K562 (cell line): ENCODE results near the gene TSKS. TPM values are rescaled to one million over a fixed set of nuclear protein-coding genes. Genes with fewer than 3 reads are reported as not detected.

Source experiments
- ARID1B ChIP-seq: fragments of 450-650 bp; IDR thresholded peaks from 2 replicates; pipeline ENCODE4 v1.6.1; 2016; ENCODE audit warnings: antibody characterized with exemption, mild to moderate bottlenecking, inconsistent platforms
- CBFA2T2 ChIP-seq: fragments of 450-650 bp; conservative IDR thresholded peaks from 2 replicates; pipeline ENCODE4 v1.6.1; 2017; ENCODE audit warnings: mild to moderate bottlenecking
- CREBBP ChIP-seq: IDR thresholded peaks from one replicate; pipeline ENCODE4 v1.6.1; 2012; ENCODE audit warnings: low read depth, mild to moderate bottlenecking, control low read depth, inconsistent platforms, low read length
- EHMT2 ChIP-seq: fragments of 450-650 bp; IDR thresholded peaks from 2 replicates; pipeline ENCODE4 v1.6.1; 2018; ENCODE audit warnings: antibody characterized with exemption
- FOSL1 ChIP-seq: fragments of 200-800 bp; sonication (Bioruptor generic); conservative IDR thresholded peaks from 2 replicates; pipeline ENCODE4 v1.6.1; 2016; ENCODE audit warnings: missing genetic modification characterization, missing compliant biosample characterization
- GTF2E2 ChIP-seq: fragments of 200-800 bp; sonication (Bioruptor generic); IDR thresholded peaks from 2 replicates; pipeline ENCODE4 v1.6.1; 2016; ENCODE audit warnings: missing genetic modification characterization, missing compliant biosample characterization
- L3MBTL2 ChIP-seq: fragments of 450-650 bp; IDR thresholded peaks from 2 replicates; pipeline ENCODE4 v1.6.1; 2016; ENCODE audit warnings: mild to moderate bottlenecking, moderate library complexity
- MEIS2 ChIP-seq: fragments of 450-650 bp; IDR thresholded peaks from 2 replicates; pipeline ENCODE4 v1.6.1; 2014; ENCODE audit warnings: mild to moderate bottlenecking; ENCODE audit not compliant: partially characterized antibody
- NFIC ChIP-seq: fragments of 450-650 bp; IDR thresholded peaks from 2 replicates; pipeline ENCODE4 v1.6.1; 2017; ENCODE audit warnings: mild to moderate bottlenecking, inconsistent platforms
- RBFOX2 ChIP-seq: fragments of 200-400 bp; formaldehyde crosslinking; IDR thresholded peaks from 2 replicates; pipeline ENCODE4 v1.6.1; 2017; ENCODE audit warnings: low read depth, mild to moderate bottlenecking, low read length, moderate library complexity
- RBM17 ChIP-seq: fragments of 200-400 bp; formaldehyde crosslinking; IDR thresholded peaks from 2 replicates; pipeline ENCODE4 v1.6.1; 2017; ENCODE audit warnings: low read depth, mild to moderate bottlenecking, low read length, borderline replicate concordance
- SMARCA4 ChIP-seq: fragments of 450-650 bp; IDR thresholded peaks from 2 replicates; pipeline ENCODE4 v1.6.1; 2016
- TCF3 ChIP-seq: sonication (generic); formaldehyde crosslinking; IDR thresholded peaks from 2 replicates; pipeline ENCODE4 v1.4.0; 2020; ENCODE audit warnings: mild to moderate bottlenecking, missing genetic modification reagents
- YY1 ChIP-seq, 3 experiments: IDR thresholded peaks; 2 replicates each; pipeline ENCODE4 v1.6.1; 2011; ENCODE audit warnings: low read length in 2 of 3, mild to moderate bottlenecking in 2 of 3, moderate library complexity in 2 of 3, borderline replicate concordance in 1 of 3, control low read depth in 1 of 3, low read depth in 1 of 3; ENCODE audit not compliant: insufficient read depth in 3 of 3, insufficient replicate concordance in 2 of 3, control insufficient read depth in 1 of 3, insufficient read length in 1 of 3; ENCODE audit errors: extremely low read depth in 1 of 3
- ZNF175 ChIP-seq: fragments of 200-800 bp; sonication (Bioruptor generic); IDR thresholded peaks from 2 replicates; pipeline ENCODE4 v1.6.1; 2016; ENCODE audit warnings: low read depth, mild to moderate bottlenecking, missing genetic modification characterization, missing compliant biosample characterization
- ZNF57 ChIP-seq: fragments of 450-650 bp; formaldehyde crosslinking; IDR thresholded peaks from 2 replicates; pipeline ENCODE4 v1.4.0; 2020; ENCODE audit warnings: mild to moderate bottlenecking, moderate library complexity
- ZNF584 ChIP-seq: fragments of 200-800 bp; sonication (Bioruptor generic); IDR thresholded peaks from 2 replicates; pipeline ENCODE4 v1.6.1; 2016; ENCODE audit warnings: low read depth, mild to moderate bottlenecking, missing genetic modification characterization, missing compliant biosample characterization
- polyA plus RNA-seq, 8 experiments: library from polyadenylated mRNA; depleted of rRNA in 4 of 8; stranded (reverse) in 5 of 8; unstranded in 3 of 8; fragments of >200 nt; fragmentation: Nextera tagmentation in 2 of 8; fragmentation: Illumina TruSeq in 1 of 8; extraction: Ambion mirVana in 2 of 8; extraction: Trizol in 1 of 8; gene quantifications; 2 replicates each; pipeline versions ENCODE4 v1.2.1 to v1.2.3, GENCODE V29; 2011 to 2014; ENCODE audit warnings: inconsistent platforms in 1 of 8, missing spikeins in 1 of 8
- total RNA-seq, 7 experiments: library from RNA; depleted of rRNA in 6 of 7; stranded (reverse); fragments of >200 nt in 6 of 7; fragmentation: Illumina TruSeq in 2 of 7; extraction: Trizol in 2 of 7; gene quantifications; 2 replicates each; pipeline versions ENCODE4 v1.2.1 to v1.2.3, GENCODE V29; 2011 to 2021; ENCODE audit warnings: low replicate concordance in 1 of 7
- TF ChIP-seq, protein P1 (sequence below): sonication (generic); formaldehyde crosslinking; IDR thresholded peaks from 2 replicates; pipeline ENCODE4 v1.8.0; 2022; ENCODE audit warnings: missing genetic modification reagents, mild to moderate bottlenecking, moderate library complexity, borderline replicate concordance
- TF ChIP-seq, protein P2 (sequence below), 2 experiments: IDR thresholded peaks; 2 replicates each; pipeline ENCODE4 v1.6.1; 2011; ENCODE audit warnings: borderline replicate concordance in 1 of 2, control low read depth in 1 of 2, low read depth in 1 of 2, low read length in 1 of 2, mild to moderate bottlenecking in 1 of 2, mixed read lengths in 1 of 2, moderate library complexity in 1 of 2; ENCODE audit not compliant: insufficient read depth in 1 of 2, insufficient read length in 1 of 2, poor library complexity in 1 of 2, severe bottlenecking in 1 of 2; ENCODE audit errors: extremely low read depth in 1 of 2
- TF ChIP-seq, protein P3 (sequence below): sonication (generic); formaldehyde crosslinking; IDR thresholded peaks from 2 replicates; pipeline ENCODE4 v1.4.0; 2020; ENCODE audit warnings: mild to moderate bottlenecking, missing genetic modification reagents
- TF ChIP-seq, protein P4 (sequence below): sonication (generic); IDR thresholded peaks from 2 replicates; pipeline ENCODE4 v1.6.1; 2016
- TF ChIP-seq, protein P5 (sequence below): sonication (generic); formaldehyde crosslinking; IDR thresholded peaks from 2 replicates; pipeline ENCODE4 v1.9.0; 2022; ENCODE audit warnings: mild to moderate bottlenecking, missing genetic modification reagents

The TSKS gene
- total and polyA plus RNA-seq, 9 of the 15 experiments (the other 6 are each of a cell fraction or from before 2014, with no cell fraction given) = 0.14 to 4.5 (median 0.80) TPM

DNA sequence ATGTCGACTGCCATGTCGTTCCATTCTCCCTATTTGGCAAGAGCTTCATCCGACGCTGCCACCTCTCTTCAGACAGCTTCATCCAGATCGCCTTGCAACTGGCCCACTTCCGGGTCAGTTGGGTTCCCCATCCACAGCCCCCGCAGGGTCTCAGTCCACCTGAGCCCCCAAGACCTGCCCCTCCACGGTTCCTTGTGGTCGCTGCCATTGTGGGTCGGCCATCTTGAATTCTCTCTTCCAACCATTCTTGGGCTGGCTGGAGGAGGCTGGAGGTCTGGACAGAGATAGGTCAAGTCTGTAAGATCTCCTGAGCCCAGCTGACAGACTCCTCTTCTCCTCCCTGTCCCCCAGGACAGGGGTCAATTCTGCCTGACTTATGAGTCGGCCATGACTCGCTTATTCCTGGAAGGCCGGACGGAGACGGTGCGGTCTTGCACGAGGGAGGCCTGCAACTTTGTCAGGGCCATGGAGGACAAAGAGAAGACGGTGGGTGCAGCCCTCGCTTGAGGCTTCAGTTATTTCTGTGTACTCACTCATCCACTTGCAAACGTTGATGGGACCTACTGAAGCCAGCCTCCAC lies 52.6 kb downstream of the TSKS start (continued):
- TF ChIP-seq, protein P1, sequence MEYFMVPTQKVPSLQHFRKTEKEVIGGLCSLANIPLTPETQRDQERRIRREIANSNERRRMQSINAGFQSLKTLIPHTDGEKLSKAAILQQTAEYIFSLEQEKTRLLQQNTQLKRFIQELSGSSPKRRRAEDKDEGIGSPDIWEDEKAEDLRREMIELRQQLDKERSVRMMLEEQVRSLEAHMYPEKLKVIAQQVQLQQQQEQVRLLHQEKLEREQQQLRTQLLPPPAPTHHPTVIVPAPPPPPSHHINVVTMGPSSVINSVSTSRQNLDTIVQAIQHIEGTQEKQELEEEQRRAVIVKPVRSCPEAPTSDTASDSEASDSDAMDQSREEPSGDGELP (CRISPR knock-in tag) = peak; percentile 80
- TF ChIP-seq, protein P2, sequence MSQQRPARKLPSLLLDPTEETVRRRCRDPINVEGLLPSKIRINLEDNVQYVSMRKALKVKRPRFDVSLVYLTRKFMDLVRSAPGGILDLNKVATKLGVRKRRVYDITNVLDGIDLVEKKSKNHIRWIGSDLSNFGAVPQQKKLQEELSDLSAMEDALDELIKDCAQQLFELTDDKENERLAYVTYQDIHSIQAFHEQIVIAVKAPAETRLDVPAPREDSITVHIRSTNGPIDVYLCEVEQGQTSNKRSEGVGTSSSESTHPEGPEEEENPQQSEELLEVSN (IDR thresholded peaks at IDR 0.05; ENCODE audit: borderline replicate concordance in 1 of 2, extremely low read depth in 1 of 2, insufficient read depth in 1 of 2, insufficient read length in 1 of 2, low read depth in 1 of 2, low read length in 1 of 2, poor library complexity in 1 of 2, severe bottlenecking in 1 of 2) = peak in 1 of 2 experiments; percentile 45
- TF ChIP-seq, protein P3, sequence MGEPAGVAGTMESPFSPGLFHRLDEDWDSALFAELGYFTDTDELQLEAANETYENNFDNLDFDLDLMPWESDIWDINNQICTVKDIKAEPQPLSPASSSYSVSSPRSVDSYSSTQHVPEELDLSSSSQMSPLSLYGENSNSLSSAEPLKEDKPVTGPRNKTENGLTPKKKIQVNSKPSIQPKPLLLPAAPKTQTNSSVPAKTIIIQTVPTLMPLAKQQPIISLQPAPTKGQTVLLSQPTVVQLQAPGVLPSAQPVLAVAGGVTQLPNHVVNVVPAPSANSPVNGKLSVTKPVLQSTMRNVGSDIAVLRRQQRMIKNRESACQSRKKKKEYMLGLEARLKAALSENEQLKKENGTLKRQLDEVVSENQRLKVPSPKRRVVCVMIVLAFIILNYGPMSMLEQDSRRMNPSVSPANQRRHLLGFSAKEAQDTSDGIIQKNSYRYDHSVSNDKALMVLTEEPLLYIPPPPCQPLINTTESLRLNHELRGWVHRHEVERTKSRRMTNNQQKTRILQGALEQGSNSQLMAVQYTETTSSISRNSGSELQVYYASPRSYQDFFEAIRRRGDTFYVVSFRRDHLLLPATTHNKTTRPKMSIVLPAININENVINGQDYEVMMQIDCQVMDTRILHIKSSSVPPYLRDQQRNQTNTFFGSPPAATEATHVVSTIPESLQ (CRISPR knock-in tag) = peak; percentile 70; the same call in 1 of the 2 replicates
- TF ChIP-seq SMARCA4 = 0 out of 2 replicates have a peak, but pooled peaks have one; percentile 12
- peak; percentile 43; the same call in 1 of the 2 replicates for TF ChIP-seq ARID1B
- peak; percentile 24; the same call in 1 of the 2 replicates for TF ChIP-seq TCF3 (CRISPR knock-in tag)
- TF ChIP-seq, protein P4, sequence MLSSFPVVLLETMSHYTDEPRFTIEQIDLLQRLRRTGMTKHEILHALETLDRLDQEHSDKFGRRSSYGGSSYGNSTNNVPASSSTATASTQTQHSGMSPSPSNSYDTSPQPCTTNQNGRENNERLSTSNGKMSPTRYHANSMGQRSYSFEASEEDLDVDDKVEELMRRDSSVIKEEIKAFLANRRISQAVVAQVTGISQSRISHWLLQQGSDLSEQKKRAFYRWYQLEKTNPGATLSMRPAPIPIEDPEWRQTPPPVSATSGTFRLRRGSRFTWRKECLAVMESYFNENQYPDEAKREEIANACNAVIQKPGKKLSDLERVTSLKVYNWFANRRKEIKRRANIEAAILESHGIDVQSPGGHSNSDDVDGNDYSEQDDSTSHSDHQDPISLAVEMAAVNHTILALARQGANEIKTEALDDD = no peak
- peak; percentile 4; the same call in 1 of the 2 replicates for TF ChIP-seq CBFA2T2
- 0 out of 2 replicates have a peak, but pooled peaks have one; percentile 20 for TF ChIP-seq RBFOX2
- TF ChIP-seq RBM17 = no peak
- peak; percentile 55; the same call in 1 of the 2 replicates for TF ChIP-seq EHMT2
- TF ChIP-seq YY1 (IDR thresholded peaks at IDR 0.05; ENCODE audit: borderline replicate concordance in 1 of 3, control insufficient read depth in 1 of 3, extremely low read depth in 1 of 3, insufficient read depth in 3 of 3, insufficient read length in 1 of 3, insufficient replicate concordance in 2 of 3, low read depth in 1 of 3, low read length in 2 of 3) = peak; percentile 72 to 91 (median 82)
- TF ChIP-seq ZNF57 (CRISPR knock-in tag) = no peak
- 0 out of 2 replicates have a peak, but pooled peaks have one; percentile 43 for TF ChIP-seq ZNF584 (CRISPR knock-in tag)
- TF ChIP-seq L3MBTL2 = peak; percentile 61; the same call in 1 of the 2 replicates
- TF ChIP-seq FOSL1 (tag) = 0 out of 2 replicates have a peak, but pooled peaks have one; percentile 18
- peak; percentile 34 for TF ChIP-seq MEIS2
- TF ChIP-seq CREBBP = no peak
- TF ChIP-seq ZNF175 (CRISPR knock-in tag) = 0 out of 2 replicates have a peak, but pooled peaks have one; percentile 22
- 0 out of 2 replicates have a peak, but pooled peaks have one; percentile 35 for TF ChIP-seq GTF2E2 (tag)
- 0 out of 2 replicates have a peak, but pooled peaks have one; percentile 2 for TF ChIP-seq NFIC
- TF ChIP-seq, protein P5, sequence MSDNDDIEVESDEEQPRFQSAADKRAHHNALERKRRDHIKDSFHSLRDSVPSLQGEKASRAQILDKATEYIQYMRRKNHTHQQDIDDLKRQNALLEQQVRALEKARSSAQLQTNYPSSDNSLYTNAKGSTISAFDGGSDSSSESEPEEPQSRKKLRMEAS (CRISPR knock-in tag) = peak; percentile 13; the same call in 1 of the 2 replicates
